Upper lobe of left lung (tissue), 6 donors: ENCODE results near the gene RB1. TPM values are rescaled to one million over a fixed set of nuclear protein-coding genes. Genes with fewer than 3 reads are reported as not detected.

ENCODE experiments used
- ATAC-seq, 2 donors: fragments of 200-7000 bp; cut with Tn5 transposase; one replicate each; pipeline ENCODE4 v1.9.1; 2022; ENCODE audit warnings: mild to moderate bottlenecking in 2 of 2, moderate library complexity in 2 of 2; ENCODE audit not compliant: low FRiP score in 2 of 2
- DNase-seq, 2 donors: peaks; one replicate each; pipeline ENCODE4 v3.0.0-alpha.2; 2019 to 2020
- H3K27ac ChIP-seq, 4 donors: fragments of 200-600 bp; sonication (generic); one replicate each; pipeline ENCODE4 v1.5.1; 2016 to 2019
- H3K27me3 ChIP-seq, 4 donors: fragments of 200-600 bp; sonication (generic); one replicate each; pipeline ENCODE4 v1.5.1; 2017 to 2019
- H3K36me3 ChIP-seq, 4 donors: fragments of 200-600 bp; sonication (generic); one replicate each; pipeline ENCODE4 v1.5.1; 2016 to 2019
- H3K4me1 ChIP-seq, 4 donors: fragments of 200-600 bp; sonication (generic); one replicate each; pipeline ENCODE4 v1.5.1; 2018 to 2019
- H3K4me3 ChIP-seq, 4 donors: fragments of 200-600 bp; sonication (generic); one replicate each; pipeline ENCODE4 v1.5.1; 2017 to 2019; ENCODE audit warnings: mild to moderate bottlenecking in 2 of 4, moderate library complexity in 1 of 4
- H3K9me3 ChIP-seq, 4 donors: fragments of 200-600 bp; sonication (generic); one replicate each; pipeline ENCODE4 v1.5.1; 2018 to 2019
- EP300 ChIP-seq, 4 donors: sonication (generic); formaldehyde crosslinking; IDR thresholded peaks; one replicate each; pipeline ENCODE4 v1.5.1; 2017; ENCODE audit warnings: antibody characterized with exemption in 4 of 4, control low read depth in 2 of 4
- POLR2A ChIP-seq, 4 donors: fragments of 450-650 bp; IDR thresholded peaks; one replicate each; pipeline ENCODE4 v1.5.1; 2016 to 2017; ENCODE audit warnings: antibody characterized with exemption in 4 of 4, mild to moderate bottlenecking in 2 of 4
- POLR2AphosphoS5 ChIP-seq, 2 donors: sonication (generic); formaldehyde crosslinking; IDR thresholded peaks; one replicate each; pipeline ENCODE4 v1.5.1; 2017; ENCODE audit warnings: antibody characterized with exemption in 2 of 2
- WGBS, 2 donors: methylation state at CpG; one replicate each; pipeline ENCODE4 v1.1.5; 2017 to 2018; 5-methylcytosine and 5-hydroxymethylcytosine counted together
- total RNA-seq, 6 donors: library from RNA; depleted of rRNA in 4 of 6; stranded (reverse); fragments of >200 nt in 4 of 6; gene quantifications; one replicate each; pipeline versions ENCODE4 v1.1.0 to v1.2.1, GENCODE V29; 2016 to 2021
- TF ChIP-seq, protein P1 (sequence below), 6 experiments: fragments of 450-650 bp in 4 of 6; fragments of 200-600 bp in 2 of 6; sonication (generic) in 2 of 6; IDR thresholded peaks; one replicate each; pipeline ENCODE4 v1.5.1; 2016 to 2019; ENCODE audit warnings: antibody characterized with exemption in 6 of 6
- donor health status: DM: no; HTN: no; CAD: no; lungs with moderate emphysema.
- donor health status: DM: no; HTN: yes; CAD: no; lungs with severe emphysema.

Gene RB1
- total RNA-seq, 6 donors from 2014 or later: 20.2 to 46.6 (median 32.9) TPM

- H3K36me3 ChIP-seq: no peaks in the 10 kb centered on the region
- H3K4me1 ChIP-seq: no peaks in the 10 kb centered on the region
- H3K4me3 ChIP-seq: no peak overlapping the region
- H3K9me3 ChIP-seq: no peaks in the 10 kb centered on the region
- ATAC-seq (no peak), DNase-seq (no peak)
- WGBS, 2 donors: 70 to 83% methylated on average over 4 of the region's 4 CpGs
- no peak overlapping the region for H3K27ac ChIP-seq
- TF ChIP-seq POLR2AphosphoS5 (IDR thresholded peaks at IDR 0.05): no peak
- no peak for TF ChIP-seq EP300 (IDR thresholded peaks at IDR 0.05)
- no peak for TF ChIP-seq POLR2A (IDR thresholded peaks at IDR 0.05)
- TF ChIP-seq, protein P1, sequence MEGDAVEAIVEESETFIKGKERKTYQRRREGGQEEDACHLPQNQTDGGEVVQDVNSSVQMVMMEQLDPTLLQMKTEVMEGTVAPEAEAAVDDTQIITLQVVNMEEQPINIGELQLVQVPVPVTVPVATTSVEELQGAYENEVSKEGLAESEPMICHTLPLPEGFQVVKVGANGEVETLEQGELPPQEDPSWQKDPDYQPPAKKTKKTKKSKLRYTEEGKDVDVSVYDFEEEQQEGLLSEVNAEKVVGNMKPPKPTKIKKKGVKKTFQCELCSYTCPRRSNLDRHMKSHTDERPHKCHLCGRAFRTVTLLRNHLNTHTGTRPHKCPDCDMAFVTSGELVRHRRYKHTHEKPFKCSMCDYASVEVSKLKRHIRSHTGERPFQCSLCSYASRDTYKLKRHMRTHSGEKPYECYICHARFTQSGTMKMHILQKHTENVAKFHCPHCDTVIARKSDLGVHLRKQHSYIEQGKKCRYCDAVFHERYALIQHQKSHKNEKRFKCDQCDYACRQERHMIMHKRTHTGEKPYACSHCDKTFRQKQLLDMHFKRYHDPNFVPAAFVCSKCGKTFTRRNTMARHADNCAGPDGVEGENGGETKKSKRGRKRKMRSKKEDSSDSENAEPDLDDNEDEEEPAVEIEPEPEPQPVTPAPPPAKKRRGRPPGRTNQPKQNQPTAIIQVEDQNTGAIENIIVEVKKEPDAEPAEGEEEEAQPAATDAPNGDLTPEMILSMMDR (IDR thresholded peaks at IDR 0.05): no peak
- H3K27me3 ChIP-seq: no peaks in the 10 kb centered on the region
Observed at GRCh38 chr13:48292650-48293049, 10.9 kb upstream of the RB1 start.

DNA sequence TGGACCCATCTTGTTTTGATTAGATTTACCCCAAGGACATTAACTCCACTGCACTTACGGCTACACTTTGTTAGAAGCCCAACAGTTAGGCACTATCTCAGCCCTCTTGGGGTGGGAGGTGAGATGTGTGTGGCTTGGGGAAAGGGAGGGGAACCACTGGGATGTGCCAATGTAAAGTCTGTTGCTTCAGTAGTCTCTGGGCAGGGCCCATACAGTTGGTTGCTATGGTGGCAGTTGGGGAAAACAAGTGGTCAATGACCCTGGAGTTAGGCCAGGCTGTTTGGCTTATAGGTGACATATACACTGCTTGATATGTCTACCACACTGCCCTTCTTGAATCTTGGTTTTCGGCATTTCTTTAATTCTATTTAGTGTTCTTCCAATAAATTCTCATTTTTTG is 8.9 kb upstream of the RB1 start:
- ATAC-seq (peak in 1 of 2 donors; percentile 24), DNase-seq (no peak)
- H3K27me3 ChIP-seq: no peaks in the 10 kb centered on the region
- H3K9me3 ChIP-seq: no peaks in the 10 kb centered on the region
- TF ChIP-seq EP300 (IDR thresholded peaks at IDR 0.05) (no peak), POLR2A (IDR thresholded peaks at IDR 0.05) (no peak), POLR2AphosphoS5 (IDR thresholded peaks at IDR 0.05) (no peak)
- TF ChIP-seq, protein P1 (IDR thresholded peaks at IDR 0.05): no peak
- WGBS, 2 donors: 91 to 95% methylated on average over 2 of the region's 2 CpGs
- H3K4me1 ChIP-seq: no peaks in the 10 kb centered on the region
- no peak overlapping the region for H3K4me3 ChIP-seq
- no peak overlapping the region for H3K27ac ChIP-seq
- H3K36me3 ChIP-seq: no peaks in the 10 kb centered on the region

DNA sequence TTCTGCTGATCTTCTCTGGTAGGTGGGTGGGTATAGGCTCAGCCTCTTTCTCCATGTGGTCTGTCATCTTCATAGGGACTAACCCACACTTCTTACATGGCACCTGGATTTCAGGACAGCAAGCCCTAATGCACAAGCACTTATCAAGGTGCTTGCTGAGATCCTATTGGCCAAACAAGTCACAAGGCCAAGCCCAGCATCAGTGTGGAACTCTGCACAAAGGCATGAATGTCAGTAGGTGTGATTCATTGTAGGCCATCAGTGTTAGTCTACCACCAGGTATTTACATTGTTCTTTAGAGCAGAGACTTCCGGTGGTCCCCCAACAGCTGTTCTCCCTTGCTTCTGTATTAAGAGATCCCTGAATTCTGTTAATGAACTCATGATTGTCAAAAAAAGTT is 8.3 kb upstream of the RB1 start:
- ATAC-seq (no peak), DNase-seq (no peak)
- TF ChIP-seq POLR2AphosphoS5 (IDR thresholded peaks at IDR 0.05) (no peak), EP300 (IDR thresholded peaks at IDR 0.05) (no peak), POLR2A (IDR thresholded peaks at IDR 0.05) (no peak)
- TF ChIP-seq, protein P1 (IDR thresholded peaks at IDR 0.05): no peak
- H3K4me3 ChIP-seq: no peak overlapping the region
- no peaks in the 10 kb centered on the region for H3K27me3 ChIP-seq
- H3K27ac ChIP-seq: no peak overlapping the region
- WGBS, 2 donors: 79 to 100% methylated on average over 1 of the region's 1 CpG
- no peaks in the 10 kb centered on the region for H3K36me3 ChIP-seq
- H3K4me1 ChIP-seq: no peaks in the 10 kb centered on the region
- no peaks in the 10 kb centered on the region for H3K9me3 ChIP-seq

- 76 to 77% methylated on average over 2 of the region's 2 CpGs for WGBS, 2 donors
- ATAC-seq: no peak
Observed at GRCh38 chr13:48296528-48296927, 7.0 kb upstream of the RB1 start.

More at GRCh38 chr13:48296528-48296927, 7.0 kb upstream of the RB1 start:
- Histone ChIP-seq H3K27me3 (no peaks in the 10 kb centered on the region), H3K9me3 (no peaks in the 10 kb centered on the region), H3K36me3 (no peaks in the 10 kb centered on the region), H3K27ac (no peak overlapping the region), H3K4me1 (no peaks in the 10 kb centered on the region), H3K4me3 (no peak overlapping the region)
- TF ChIP-seq POLR2A (IDR thresholded peaks at IDR 0.05) (no peak), POLR2AphosphoS5 (IDR thresholded peaks at IDR 0.05) (no peak), EP300 (IDR thresholded peaks at IDR 0.05) (no peak)
- TF ChIP-seq, protein P1 (IDR thresholded peaks at IDR 0.05): no peak
- no peak for DNase-seq
